HT1080 (cell line): ENCODE data around the gene RAP1B. TPM values are rescaled to one million over a fixed set of nuclear protein-coding genes. Genes with fewer than 3 reads are reported as not detected.

Experiments used
- DNase-seq: peaks from one replicate; pipeline ENCODE4 v3.0.0-alpha.2; 2015; ENCODE audit warnings: low read depth
- polyA plus RNA-seq, 2 experiments: library from polyadenylated mRNA; depleted of rRNA; stranded (reverse); fragments of >200 nt; gene quantifications; 2 replicates each; pipeline ENCODE4 v1.2.3, GENCODE V29; 2015
- total RNA-seq: library from RNA; depleted of rRNA; stranded (reverse); fragments of >200 nt; shearing (Covaris generic); gene quantifications from 2 replicates; pipeline ENCODE4 v1.2.3, GENCODE V29; 2014; rRNA removed

The RAP1B gene
- 183 and 229 TPM in 2 replicates for total RNA-seq
- 320 and 386 TPM in 2 replicates for polyA plus RNA-seq (2015; cell fraction: cytosol; rRNA removed)
- polyA plus RNA-seq (2015; cell fraction: nucleus; rRNA removed): 157 and 158 TPM in 2 replicates

DNA sequence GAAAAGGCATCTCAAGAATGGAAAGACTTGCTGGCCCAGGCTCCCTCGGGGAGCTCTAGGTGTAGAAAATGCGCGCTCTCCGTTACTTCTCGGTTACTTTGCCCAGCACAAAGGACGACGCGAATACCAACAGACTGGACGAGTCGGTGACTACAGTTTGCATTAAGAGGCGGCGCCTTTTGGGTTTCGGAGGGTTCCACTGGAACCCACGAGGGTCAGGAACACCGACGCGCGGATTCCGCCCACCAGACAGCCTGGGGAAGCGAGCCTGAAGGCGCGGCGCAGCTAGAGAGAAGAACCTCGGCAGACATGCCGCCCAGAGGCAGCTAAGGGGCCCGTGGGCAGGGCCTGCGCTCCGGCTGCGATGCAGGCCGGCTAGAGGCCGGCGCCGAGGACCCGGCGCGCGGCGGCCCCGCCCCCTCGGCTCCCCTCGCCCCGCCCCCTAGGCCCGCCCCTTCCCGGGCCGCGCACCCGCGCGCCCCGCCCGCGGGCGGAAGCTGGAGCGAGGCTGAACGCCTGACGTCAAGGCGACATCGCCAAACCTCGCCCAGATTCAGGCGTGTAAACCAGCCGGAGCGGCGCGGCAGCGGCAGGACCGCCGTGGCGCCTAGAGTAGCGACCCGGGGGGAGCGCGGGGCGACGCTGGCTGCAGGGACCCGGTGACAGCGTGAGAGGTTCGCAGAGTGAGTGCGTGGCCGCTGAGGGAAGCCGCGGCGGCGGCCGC, at the start of gene RAP1B:
Gene RAP1B, plus strand, starts transcription at position 530 of the 724 bp plus-strand sequence. CDS start 37,826 bp downstream, outside the sequence.
- DNase-seq: peak; percentile 63

DNA sequence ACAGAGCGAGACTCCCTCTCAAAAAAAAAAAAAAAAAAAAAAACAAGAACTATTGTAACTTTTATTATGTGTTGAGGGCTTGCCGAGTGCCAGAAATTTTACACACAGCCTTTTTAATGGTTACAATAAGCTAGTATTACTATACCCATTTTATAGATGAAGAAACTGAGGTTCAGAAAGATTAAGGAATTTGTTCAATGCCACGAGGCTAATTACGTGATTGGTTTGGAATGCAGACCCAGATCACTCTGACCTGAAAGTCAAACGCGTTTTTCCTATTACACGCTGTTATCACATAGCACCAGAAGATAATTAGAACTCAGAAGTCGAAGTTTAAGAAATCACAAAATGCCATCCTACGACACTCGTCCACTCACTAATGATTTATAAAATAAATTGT, 48.9 kb upstream of the RAP1B start:
- no peak for DNase-seq

DNA sequence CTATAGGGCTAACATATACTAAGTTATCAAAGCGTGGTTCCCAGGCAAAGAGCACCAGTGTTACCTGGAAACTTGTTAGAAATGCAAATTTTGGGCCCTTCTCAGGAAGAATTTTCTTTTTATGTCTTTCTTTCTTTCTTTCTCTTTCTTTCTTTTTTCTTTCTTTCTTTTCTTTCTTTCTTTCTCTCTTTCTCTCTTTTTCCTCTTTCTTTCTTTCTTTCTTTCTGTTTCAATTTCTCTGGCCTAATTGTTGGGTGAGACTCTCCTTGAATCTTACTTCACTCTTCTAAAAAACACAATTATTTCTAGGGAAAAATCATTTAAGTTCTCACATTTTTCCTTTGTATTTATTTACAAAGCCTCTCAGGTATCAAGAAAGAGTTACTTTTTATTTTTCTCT, 46.5 kb upstream of the RAP1B start:
- DNase-seq: no peak

DNA sequence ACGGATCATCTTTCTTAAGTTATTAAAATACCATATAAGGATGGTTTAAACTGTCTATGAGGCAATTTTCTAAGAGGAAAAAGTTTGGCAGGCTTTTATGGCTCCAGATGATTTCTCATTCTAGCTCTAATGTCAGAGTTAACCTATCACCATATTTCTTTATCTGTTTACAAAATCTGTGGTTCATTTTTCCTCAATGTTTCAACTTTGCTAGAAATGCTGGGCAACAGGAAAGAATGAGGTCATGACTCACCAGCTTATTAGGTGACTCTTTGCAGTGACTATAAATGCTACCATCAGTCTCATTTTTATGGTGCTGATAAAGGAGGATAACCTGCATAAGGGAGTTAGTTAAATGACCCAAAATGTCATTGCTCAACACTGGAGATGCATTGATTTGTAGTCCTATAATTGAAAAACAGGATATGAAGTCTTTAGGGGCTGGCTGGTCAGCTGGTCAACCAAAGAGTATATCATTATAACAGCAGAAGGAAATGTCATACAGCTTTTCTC, 45.3 kb upstream of the RAP1B start:
- DNase-seq: peak; percentile 81

DNA sequence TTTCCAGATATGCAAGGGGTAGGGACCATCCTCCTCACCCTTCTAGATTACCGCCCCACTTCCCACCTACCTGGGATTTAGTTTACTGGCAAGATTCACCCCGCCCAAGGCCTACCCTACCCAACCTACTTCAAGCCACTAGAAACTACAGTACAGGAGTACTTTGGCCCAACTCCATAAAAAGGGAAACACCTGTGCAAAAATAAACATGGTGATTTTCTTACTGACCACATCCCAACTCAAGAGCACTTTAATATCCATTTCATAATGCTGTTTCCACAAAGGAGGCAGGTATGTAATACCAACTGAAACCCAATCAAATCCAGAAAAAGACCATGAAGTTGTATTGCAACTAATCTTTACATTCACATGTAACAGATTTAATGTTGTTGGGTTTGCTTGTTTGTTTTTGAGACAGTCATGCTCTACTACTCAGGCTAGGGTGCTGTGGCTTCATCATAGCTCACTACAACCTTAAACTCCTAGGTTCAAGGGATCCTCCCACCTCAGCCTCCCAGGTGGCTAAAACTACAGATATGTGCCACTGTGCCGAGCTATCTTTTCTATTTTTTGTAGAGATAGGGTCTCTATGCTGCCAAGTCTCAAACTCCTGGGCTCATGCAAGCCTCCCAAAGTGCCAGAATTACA, 41.7 kb upstream of the RAP1B start:
- no peak for DNase-seq

DNA sequence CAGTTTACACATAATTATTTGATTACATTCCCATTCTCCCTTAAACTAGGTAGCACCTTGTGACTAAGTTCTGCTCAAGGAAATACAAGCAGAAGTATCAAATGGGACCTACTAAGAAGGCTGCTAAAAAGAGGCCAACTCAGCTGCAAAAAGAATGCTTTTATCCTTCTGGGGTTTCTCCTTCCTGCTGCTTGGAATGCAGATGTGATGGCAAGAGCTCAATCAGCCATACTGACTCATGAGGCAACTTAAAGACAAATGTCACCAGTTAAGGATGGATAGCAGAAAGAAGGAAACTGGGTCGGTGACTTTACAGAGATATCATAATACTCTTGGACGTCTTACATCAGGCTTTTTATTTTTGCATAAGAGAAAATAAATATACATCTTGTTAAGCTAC, 38.0 kb upstream of the RAP1B start:
- DNase-seq: no peak

DNA sequence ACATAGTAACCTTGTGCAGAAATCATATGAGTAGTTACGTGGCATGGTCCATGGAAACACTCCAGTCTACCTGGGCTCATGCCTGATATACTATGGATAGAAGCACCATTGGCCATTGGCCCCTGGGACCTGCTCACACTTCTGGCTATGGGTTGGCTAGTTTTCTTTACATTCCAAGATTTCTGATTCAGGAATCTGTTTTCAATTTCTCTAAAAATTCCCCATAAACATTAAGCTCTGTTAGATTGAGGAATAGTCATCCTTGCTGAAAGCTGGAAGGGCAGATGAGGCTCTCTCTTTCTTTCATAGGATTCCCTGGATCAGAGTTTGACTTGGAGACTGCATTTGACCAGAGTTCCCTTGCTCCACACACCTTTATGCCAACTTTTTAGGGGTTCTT, 37.3 kb upstream of the RAP1B start:
- no peak for DNase-seq

DNA sequence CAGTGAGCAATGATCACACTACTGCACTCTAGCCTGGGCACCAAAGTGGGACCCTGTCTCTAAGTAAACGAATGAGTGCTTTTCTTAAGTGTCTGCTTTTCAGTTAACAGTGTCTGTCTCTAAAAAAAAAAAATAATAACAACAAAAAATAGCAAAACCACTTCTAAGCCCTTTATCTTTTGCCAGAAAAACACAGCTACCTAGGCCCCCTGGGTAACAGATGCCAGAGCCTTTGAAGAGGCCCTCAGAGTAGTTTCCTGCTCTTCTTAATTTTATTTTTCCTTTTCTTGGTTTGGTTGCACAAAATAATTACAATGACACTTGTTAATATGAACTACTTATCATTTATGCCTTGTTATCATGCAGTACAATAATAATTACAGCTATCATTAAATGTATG, 32.8 kb upstream of the RAP1B start:
- DNase-seq: no peak

DNA sequence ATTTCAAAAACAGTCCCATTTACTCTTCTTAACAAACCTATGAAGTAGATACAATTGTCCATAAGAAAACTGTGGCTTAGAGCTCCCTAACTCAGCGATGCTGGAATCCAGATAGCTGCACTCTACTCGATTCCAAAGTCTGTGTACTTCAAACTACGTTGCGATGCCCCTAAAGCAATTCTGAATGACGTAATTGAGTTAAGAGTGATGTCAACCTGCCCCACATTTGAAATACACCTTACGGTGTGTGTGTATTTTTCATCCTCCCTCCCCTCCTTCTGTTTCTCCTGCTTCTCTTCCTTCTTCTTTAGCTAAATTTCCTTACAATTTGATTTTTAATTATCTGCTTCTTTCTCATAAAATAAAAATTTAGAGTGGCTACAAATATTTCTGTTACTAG, 31.9 kb upstream of the RAP1B start:
- DNase-seq: no peak

DNA sequence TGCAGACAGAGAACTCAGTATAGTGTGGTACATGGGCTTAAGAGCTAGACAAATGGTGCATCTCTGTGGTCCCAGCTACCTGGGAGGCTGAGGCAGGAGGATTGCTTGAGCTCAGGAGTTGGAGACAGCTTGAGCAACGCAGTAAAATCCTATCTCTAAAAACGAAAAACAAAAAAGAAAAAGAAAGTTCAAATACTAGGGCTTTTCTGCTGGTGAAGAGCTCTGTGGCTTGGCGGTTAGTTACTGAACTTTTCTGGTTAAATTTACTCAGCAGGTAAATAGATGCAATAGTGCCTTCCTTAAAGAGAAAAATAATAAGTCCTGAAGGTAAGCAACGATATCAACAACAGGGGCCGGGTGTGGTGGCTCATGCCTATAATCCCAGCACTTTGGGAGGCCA, 31.4 kb upstream of the RAP1B start:
- DNase-seq: no peak

DNA sequence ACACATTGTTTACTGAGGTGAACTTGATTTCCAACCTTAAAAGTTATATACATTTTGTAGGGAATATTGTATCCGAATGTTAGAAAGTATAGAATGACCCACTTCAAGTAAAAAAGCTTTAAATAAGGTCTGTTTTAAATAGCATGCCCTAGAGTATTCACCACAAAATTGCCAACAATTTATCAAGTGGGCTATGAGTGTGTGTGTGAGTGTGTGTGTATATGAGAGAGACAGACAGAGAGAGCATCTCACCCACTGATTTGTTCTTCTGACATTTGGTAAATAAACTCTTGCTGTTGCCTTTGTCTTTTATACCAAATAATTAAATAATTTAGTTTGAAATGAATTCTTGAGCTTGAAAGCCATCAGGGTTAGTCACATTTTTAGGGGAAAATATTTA, 29.8 kb upstream of the RAP1B start:
- DNase-seq: no peak

DNA sequence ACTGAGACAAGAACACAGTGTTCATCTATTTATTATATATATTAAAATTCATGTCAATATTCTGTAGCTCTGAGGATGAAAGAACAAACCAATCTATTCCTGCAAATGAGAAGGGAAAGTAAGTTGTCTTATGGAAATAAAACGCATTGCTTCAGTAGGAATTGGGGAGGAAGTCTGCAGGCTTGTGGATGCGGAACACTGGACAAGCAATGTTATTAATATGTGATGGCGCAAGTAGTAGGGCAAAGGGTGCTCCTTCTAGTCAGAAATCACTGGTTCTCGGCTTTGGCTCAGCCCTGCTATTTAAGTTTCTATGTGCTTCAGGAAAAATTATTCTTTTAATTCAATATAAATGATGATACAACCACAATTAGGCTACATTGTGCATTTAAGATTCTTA, 28.8 kb upstream of the RAP1B start:
- DNase-seq: no peak

DNA sequence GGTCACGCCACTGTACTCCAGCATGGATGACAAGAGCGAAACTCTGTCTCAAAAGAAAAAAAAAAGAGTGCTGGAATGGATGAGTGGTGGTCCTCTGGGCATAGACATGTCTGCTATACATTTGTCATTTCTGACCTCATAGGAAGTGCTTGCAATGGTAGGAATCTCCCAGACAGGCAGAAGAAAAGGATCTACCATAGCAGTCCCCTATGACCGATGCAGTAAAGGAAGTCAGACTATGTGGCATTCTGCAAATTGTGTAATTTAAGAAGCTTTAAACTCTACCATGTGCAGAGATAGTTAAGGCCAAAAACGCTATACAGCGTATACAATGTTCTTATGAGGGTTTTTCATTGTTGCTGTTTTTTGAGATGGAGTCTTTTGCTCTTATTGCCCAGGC, 24.7 kb upstream of the RAP1B start:
- no peak for DNase-seq

DNA sequence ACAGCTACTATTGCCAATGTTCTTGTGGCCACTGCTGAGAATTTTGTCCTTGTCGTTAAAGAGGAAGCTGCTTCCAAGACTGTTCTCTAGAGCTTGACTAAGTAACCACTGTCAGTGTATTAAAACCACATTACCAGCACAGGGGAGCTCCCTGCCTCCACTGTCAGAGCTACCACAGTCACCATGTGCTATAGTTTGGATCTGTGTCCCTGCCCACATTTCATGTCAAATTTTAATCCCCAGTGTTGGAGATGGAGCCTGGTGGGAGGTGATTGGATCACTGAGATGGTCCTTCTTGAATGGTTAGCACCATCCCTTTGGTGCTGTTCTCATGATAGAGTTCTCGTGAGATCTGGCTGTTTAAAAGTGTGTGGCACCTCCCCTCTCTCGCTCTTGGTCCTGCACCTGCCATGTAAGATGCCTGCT, 23.2 kb upstream of the RAP1B start:
- no peak for DNase-seq

DNA sequence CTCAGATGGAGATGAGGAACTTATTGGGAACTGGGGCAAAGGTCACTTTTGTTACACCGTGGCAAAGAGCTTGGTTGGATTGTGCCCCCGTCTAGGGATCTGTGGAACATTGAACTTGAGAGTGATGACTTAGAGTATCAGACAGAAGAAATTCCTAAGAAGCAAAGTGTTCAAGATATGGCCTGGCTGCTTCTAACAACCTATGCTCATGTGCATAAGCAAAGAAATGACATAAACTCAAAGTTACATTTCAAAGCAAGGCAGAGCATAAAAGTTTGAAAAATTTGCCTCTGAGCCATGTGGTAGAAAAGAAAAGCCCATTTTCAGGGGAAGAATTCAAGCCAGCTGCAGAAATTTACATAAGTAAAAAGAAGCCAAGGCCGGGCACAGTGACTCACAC, 21.5 kb upstream of the RAP1B start:
- DNase-seq: no peak

DNA sequence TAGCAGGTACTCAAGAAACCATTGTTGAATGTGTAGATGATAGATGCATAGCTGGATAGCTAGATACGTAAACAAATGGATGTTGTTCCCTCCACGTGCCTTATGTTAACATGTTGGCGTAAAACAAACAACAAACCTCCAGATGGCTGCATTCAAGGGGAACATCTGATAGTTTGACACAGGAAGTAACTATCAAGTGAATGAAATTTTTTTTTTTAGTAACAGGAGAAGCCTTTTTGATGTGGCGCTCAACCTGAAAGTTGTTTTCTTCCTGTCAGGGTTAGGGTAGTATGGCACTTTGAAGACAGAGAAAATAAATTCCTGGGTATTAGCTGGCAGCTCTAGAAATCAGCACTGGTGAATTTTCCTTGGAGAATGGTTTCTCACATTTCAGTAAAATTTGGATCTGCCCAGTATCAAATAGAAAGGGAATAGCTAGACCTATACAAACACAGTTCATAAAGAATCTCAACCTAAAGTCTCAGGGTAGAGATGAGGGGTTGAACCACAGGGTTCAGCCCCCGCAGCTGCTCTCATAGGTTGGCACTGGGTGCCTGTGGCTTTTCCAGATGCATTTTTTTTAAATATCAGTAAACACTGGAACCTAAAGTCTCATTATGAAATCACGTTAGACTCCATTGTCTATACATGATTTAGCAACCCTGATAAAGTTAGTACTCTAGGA, 18.8 kb upstream of the RAP1B start:
- DNase-seq: no peak

DNA sequence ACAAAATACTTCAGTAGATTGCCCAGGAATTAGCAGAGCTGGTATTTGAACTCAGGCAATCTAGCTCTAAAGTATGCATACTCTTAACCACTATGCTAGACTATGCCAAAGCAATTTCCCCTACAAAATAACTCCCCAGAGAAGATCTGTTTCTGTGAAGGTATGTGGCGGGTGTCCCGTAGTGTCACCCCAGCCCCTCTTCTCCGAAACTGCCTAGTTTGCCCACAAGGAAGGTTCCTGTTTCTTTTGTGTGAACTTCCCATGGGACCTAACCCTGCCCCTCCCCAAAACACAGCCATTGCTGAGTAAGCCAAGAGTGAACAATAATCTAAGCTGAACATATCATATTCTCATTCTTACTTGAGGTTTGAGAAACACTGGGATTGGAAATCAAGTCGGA, 15.5 kb upstream of the RAP1B start:
- DNase-seq: no peak

DNA sequence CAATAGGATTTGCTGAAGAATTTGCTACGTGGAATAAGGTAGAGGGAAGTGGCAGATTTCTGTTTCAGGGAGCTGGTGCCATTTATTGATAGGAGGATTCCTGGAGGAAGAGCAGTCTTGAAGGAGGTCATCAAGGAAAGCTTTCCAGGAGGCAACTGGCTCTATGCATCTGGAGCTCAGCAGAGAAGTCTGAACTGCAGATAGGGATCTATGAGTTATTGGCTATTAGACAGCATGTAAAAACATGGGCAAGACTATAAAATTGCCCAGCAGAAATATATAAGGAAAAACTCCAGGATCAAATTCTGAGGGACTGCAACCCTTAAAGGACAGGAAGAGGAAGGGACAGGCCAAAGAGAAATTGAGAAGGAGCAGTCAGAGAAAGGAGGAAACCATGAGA, 8.9 kb upstream of the RAP1B start:
- no peak for DNase-seq

DNA sequence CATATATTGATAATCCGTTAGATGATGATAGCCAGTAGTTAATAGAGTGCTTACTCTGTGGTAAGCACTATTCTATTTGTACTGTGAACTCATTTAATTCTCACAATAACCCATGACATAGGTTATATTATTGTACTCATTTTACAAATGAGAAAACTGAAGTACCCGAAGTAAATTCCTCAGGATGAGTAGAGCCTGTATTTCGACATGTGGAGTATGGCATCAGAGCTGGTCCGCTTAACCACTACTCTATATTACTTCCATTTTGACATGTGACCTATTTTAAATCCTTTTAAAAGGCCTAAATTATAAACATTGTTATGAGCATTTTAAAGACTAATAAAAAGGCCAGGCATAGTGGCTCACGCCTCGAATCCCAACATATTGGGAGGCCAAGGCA, 8.0 kb upstream of the RAP1B start:
- no peak for DNase-seq

DNA sequence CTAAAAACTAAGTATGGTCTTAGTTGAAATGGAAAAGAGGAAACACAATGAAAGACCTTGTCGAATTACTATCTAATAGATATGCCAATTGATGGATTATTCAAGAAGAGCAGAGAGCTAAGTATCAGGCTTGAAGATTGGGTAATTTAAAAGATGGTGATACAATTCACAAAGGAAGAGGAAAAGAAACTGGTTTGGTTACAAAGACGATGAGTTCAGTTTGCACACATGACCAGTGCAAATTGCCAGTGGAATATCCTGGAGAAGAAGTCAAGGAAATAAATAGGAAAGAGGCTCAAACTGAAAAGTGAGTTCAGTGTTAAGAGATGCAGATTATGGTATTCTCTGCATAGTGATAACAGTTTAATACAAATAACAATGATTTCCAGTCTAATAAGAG, 2.5 kb upstream of the RAP1B start:
- DNase-seq: no peak

DNA sequence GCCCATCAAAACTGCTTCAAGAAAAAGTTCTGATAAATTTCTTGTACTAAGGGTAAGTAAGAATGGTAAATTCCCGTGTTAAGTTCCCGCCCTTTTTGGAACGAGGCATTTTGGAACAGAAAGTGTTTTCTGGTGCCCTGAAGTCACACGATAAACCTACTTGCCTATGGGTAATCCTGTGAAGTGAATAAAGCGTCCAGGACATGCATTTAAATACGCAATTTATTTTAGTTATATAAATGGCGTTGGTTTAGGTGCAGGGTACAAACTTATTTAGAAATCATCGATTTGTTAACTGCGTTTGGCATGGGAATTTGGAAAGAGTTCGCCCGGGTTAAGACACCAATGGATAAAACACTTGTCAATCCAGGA, 715 bp upstream of the RAP1B start:
- no peak for DNase-seq

DNA sequence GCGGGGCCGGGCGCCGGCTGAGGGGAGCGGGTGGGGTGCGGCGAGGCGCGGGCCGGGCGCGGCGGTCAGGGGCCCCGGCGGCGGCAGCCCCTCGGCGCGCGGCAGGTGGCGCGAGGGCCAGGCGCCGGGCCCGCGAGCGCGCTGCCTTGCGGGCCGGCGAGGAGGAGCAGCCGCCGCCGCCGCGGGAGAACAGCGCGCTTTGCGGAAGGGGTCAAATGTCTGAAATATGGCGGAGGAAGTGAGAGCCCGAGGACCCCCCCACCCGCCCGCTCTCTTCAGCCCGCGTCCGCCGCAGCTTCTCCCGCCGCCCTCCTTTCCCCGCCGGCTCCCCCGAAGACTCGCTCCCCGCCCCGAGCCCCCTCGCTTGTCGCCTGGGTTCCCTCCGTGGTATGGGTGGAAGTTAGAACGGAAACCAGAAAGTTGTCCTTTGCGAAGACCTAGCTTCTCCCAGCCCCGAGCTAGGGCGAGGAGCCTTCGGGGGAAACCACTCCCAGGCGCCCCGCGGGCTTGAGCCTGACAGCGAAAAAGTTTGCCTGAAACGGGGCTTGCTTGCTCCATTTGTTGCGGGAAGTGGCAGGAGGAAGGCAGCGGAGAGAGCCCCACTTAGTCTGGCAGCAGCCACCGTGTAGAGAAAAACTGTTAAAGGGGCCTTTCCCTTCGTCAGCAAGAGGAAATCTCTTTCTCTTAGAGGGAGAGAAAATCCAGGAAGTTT, 551 bp downstream of the RAP1B start:
- DNase-seq: peak; percentile 51
